Limb (tissue), 2 donors: ENCODE measurements around the gene DAO.
"Not testable (repeated sequence)": the region's sequence is repeated elsewhere in the genome, so short reads cannot be mapped to it uniquely, and the experiment has no call there.

ENCODE experiments used
- DNase-seq, 2 donors: peaks; one replicate each; pipeline ENCODE4 v3.0.0-alpha.2; 2016; ENCODE audit errors: extremely low spot score in 2 of 2

DAO gene

GRCh38 chr12:108849660-108850059, 30.2 kb upstream of the DAO start:
- DNase-seq, result no peak

- no peak for DNase-seq
Measured at GRCh38 chr12:108850854-108851573, 28.9 kb upstream of the DAO start.

GRCh38 chr12:108852674-108853309, 27.1 kb upstream of the DAO start:
- no peak for DNase-seq

GRCh38 chr12:108853426-108853825, 26.5 kb upstream of the DAO start:
- no peak for DNase-seq

DNA sequence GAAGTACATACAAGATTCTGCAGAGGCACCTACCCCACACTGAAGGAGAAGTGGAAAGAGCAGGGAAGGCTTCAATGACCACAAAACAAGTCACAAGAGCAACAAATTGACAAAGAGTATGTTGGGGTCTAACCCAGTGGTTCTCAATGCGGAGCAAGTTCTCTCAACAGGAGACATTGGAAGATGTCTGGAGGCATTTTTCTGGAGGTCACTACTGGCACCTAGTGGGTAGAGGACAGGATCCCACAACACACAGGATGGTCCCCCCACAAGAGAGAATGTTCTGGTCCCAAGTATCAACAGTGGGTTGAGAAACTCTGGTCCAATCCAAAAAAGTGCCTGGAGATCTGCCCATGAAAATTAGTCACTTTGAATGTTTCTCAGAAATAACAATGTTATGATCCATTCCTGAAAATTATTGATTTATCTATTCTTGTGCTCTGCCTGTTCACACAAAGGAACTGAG, 25.9 kb upstream of the DAO start:
- no peak for DNase-seq

- no peak for DNase-seq
Measured at GRCh38 chr12:108854451-108855283, 25.2 kb upstream of the DAO start.

GRCh38 chr12:108855284-108856169, 24.4 kb upstream of the DAO start:
- DNase-seq, result no peak

GRCh38 chr12:108856170-108856427, 23.8 kb upstream of the DAO start:
- no peak for DNase-seq

- peak in 1 of 2 donors; percentile 51 for DNase-seq
Measured at GRCh38 chr12:108856428-108857157, 23.3 kb upstream of the DAO start.

- DNase-seq, result no peak
Measured at GRCh38 chr12:108857158-108857407, 22.8 kb upstream of the DAO start.

GRCh38 chr12:108858311-108859074, 21.4 kb upstream of the DAO start:
- DNase-seq, result no peak

- DNase-seq, result not testable (repeated sequence)
Measured at GRCh38 chr12:108859141-108859922, 20.6 kb upstream of the DAO start.

DNA sequence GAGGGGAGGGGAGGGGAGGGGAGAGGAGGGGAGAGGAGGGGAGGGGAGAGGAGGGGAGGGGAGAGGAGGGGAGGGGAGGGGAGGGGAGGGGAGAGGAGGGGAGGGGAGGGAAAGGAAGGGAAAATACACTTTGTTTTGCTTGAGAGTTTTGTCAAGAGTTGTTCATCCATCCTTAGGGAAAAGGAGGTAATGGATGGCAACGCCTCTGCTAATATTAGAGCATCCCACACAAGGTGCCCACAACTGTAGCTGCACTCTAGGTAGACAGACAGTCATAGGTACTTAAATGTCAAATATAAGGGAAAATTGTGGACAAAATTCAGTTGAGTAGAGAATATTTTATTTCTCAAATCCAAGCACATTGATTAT, 20.0 kb upstream of the DAO start:
- DNase-seq, result no peak

GRCh38 chr12:108860443-108860842, 19.4 kb upstream of the DAO start:
- DNase-seq, result no peak

GRCh38 chr12:108861878-108862587, 17.9 kb upstream of the DAO start:
- no peak for DNase-seq

DNA sequence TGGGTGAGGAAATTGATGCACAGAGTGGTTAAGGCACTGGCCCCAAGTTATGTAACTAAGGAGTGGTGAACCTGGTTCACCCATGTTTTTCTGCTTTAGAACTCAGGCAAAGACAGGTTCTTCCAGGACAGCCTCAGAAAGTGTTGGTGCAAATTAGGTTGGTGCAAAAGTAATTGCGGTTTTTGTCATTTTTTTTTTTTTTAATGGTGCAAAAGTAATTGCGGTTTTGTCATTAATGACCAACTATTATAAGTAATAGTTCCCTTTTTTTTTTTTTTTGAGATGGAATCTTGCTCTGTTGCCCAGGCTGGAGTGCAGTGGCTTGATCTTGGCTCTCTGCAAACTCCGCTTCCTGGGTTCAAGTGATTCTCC, 17.3 kb upstream of the DAO start:
- DNase-seq, result no peak

DNA sequence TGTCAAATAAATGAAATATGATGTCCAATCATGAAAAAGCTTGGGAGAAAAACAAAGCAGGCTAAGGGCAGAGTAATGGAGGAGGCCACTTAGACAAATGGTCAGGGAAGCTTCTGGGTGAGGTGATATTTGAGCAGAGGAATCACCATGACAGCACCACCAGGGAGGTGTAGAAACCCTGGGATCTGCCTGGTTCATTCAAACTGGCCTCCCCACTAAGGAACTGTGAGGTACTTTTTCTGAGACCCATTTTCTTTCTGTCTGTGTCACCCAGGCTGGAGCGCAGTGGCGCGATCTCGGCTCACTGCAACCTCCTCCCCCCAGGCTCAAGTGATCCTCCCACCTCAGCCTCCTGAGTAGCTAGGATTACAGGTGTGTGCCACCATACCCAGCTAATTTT, 14.7 kb upstream of the DAO start:
- DNase-seq, result no peak

DNA sequence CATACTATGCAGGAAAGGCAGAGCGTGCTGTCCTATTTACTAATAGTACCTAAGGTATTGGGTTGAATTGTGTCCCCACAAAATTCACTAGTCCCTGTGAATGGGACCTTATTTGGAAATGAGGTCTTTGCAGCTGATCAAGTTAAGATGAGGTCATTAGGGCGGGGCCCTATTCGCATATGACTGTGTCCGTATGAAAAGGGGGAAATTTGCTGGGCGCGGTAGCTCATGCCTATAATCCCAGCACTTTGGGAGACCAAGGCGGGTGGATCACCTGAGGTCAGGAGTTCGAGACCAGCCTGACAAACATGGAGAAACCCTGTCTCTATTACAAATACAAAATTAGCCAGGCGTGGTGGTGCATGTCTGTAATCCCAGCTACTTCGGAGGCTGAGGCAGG, 13.8 kb upstream of the DAO start:
- DNase-seq, result not testable (repeated sequence)

DNA sequence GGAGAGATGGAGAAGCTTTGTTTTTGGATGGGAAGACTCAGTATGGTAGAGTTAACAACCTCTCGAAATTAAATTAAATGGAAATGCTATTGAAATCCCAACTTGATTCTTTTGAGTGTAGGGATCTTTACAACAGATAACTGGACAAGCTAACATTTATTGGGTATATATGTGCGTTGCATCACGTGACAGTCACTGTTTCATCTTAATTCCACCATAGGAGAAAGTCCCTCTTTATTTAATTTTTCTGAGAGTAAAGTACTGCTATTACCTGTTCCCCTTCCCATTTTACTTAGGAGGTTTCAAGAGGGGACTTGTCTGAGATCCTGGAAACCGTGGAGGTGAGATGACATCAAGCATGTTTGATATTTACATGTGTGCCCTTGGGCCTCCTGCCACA, 11.1 kb upstream of the DAO start:
- no peak for DNase-seq
